GM20000 (cell line): ENCODE data around the gene SALL1.

ENCODE experiments used
- DNase-seq: peaks from one replicate; pipeline ENCODE4 v3.0.0; 2012; ENCODE audit warnings: low spot score
- TF ChIP-seq, protein P1 (sequence below): IDR thresholded peaks from 2 replicates; pipeline ENCODE4 v1.5.1; 2012; ENCODE audit warnings: mild to moderate bottlenecking, control low read depth; ENCODE audit errors: extremely low read depth, missing control alignments

SALL1 gene

DNA sequence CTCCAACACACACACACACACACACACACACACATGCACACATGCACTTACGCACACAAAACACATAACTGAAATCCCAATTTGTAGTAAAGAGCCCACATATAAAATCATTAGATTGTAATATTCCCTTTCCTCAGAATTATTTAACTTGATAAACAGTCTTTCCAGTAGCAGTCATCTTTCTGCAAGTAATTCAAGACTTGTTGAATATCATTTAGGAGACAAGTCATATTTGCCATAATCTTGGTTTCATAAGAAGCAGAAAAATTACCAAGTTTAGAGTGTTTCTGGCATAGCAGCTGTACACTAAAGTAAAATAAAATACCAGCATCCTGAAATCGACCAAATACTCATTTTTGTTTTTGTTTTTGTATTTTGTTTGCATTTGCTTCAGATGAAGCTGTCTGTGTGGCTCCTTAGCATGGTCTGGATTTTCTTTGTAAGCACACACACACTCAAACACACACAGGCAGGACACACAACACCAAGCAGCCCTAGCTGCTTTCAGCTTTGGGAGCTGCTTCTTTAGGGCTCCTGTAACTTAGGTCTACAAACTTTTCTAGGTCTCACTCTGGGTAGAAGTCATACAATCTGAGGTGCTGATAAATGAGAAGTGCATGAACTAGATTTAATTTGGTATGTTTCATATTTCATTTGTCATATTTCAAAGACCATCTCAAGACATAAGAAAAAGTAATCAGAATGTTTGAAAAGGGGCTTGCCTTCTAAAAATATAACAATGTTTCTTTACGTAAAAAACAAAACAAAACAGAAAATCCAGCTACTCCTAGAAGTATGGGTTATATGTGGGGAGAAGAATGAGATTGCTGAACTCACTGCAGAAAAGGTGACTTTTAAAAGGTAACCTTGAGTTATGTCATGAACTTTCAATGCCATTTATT lies 3.0 kb downstream of the SALL1 start:
- no peak for DNase-seq
- TF ChIP-seq, protein P1, sequence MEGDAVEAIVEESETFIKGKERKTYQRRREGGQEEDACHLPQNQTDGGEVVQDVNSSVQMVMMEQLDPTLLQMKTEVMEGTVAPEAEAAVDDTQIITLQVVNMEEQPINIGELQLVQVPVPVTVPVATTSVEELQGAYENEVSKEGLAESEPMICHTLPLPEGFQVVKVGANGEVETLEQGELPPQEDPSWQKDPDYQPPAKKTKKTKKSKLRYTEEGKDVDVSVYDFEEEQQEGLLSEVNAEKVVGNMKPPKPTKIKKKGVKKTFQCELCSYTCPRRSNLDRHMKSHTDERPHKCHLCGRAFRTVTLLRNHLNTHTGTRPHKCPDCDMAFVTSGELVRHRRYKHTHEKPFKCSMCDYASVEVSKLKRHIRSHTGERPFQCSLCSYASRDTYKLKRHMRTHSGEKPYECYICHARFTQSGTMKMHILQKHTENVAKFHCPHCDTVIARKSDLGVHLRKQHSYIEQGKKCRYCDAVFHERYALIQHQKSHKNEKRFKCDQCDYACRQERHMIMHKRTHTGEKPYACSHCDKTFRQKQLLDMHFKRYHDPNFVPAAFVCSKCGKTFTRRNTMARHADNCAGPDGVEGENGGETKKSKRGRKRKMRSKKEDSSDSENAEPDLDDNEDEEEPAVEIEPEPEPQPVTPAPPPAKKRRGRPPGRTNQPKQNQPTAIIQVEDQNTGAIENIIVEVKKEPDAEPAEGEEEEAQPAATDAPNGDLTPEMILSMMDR, result no peak

DNA sequence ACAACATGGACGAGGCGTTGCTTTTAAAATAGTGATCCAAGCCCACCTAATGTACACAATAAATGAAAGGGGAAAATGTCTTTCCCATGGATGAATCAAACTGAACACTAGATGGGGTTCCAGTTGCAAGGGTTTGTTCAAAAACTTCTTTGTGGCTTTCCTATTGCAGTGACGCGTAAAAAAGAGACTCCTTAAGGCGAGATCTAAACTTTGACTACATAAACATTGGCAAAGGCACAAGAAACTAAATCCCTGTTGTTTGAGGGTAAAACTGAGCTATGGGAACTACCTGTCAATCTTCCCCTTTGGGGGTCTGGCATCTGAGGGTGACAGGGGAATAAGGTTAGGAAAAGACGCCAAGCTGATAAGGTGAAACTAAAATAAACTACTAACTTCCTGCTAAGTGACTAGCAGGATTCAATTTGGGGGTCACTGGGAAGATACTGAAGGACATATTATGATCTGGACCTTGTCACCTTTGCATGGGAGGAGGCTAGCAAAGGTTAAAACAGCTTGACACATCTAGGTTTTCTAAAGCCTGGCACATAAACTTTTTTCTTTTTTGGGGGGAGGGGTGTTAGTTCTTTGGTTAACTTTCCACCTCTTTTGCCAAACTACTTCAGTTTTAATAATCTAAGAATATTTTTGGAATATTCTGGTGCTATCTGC lies 4.7 kb downstream of the SALL1 start:
- no peak for DNase-seq
- TF ChIP-seq, protein P1, result no peak

DNA sequence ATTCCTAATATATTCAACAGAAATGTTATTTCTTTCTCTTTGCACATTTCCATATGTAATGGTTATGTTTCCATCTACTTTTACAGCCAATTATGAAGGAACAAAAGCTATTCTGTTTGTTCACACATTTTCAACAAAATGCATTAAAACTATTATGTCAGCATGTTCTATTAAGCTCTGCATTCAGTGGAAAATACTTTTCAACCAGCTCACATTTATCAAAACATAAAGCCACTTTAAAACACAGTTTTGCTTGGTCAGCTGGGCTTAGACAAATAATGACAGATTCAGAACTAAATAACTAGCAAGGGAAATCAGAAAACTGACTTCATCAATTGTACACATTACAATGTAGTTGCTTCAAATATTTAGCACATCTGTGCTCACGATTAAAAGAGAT lies 6.9 kb downstream of the SALL1 start:
- DNase-seq, result no peak

DNA sequence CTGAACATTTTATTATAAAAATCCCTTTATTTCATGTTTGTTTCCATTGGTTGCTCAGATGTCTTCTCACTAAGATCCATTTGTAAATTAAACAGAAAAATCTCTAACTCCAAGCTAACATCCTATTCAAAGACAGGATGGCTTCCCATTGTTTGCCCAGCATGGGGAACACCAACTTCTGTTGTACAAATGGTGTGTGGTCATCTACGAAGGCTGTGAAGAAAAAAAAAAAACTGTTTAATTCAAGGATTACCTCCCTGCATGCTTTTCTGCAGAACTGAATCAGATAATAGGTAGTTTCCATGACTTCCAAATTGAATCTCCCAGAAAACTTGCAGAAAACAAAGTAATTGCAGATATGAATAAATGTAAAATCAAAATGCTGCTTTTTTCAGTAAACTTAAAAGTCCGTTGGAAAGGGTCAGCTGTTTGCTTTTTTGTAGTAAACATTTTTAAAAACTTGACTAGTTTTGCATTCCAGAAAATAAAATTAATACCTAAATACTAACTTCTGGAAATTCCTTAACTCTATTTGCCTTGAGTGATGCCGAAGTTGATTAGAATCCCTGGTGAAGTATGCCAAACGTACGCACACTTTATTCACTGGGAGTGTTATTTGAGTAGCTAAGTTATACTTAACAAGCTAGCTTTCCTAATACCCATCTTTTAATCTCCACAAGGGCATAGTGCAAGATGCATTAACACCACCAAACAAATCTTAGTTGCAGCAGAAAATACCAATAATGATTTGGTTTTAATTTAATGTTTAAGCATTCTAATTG lies 7.7 kb downstream of the SALL1 start:
- TF ChIP-seq, protein P1, result no peak
- DNase-seq, result no peak

More for the DNA sequence above, 6.9 kb downstream of the SALL1 start:
- TF ChIP-seq, protein P1, result no peak

DNA sequence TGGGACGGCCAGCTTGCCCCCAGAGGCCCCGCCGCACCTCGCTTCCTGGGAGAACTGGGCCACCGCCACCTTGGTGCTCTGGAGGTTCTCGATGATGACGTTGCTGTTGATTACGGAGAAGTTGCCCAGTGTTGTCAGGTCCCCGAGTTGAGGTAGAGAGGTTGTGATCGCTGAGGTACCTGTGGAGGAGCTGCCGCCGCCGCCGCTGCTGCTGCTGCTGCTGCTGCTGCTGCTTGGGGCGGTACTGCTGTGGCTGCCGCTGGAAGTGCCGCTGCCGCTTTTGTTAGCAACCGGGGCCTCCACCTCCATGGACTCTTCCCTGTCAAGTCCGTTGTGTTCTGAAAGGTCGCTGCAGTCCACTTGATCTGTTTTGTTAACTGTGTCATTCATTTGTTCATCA lies 9.5 kb downstream of the SALL1 start:
- TF ChIP-seq, protein P1, result no peak
- DNase-seq, result no peak

DNA sequence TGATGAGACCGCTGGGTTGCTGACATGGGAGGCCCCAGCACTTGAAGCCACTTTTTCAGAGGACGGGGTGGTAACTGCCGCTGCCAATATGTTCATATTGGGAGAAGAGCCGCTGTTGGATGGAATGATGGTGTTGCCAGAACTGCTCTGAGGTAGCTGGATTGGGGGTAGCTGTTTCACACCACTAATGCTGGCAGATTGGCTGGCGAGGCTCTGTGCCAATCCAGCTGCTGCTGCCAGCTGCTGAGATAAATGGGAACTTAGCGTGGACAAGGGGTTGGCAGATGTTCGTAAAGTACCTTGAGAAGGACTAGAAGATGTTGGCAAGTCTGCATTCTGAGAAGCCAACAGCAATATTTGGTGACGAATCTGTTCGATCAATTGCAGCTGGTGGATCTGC lies 10.0 kb downstream of the SALL1 start:
- TF ChIP-seq, protein P1, result no peak
- DNase-seq, result no peak

DNA sequence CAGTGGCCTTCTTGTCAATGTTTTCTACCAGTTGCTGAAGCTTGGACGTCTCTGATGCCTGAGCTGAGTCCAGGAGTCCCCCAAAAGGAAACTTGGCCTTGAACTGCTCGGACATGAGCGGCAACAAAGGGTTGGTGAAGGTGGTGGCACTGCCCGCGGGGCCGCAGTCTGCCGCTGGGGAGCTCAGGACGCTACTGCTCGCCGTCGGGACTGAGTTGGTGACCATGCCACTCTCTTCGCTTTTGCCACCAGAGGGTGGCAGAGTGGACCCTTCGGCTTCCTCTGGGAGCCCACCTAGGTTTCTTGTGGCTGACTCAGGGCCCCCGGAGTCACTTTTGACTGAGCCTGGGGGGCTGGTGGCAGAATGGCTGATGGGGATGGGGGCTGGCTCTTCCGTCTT lies 11.0 kb downstream of the SALL1 start:
- no peak for DNase-seq
- TF ChIP-seq, protein P1, result no peak
